AG04449 (cell line): ENCODE results near the gene ZNF536.

Source experiments
- CTCF ChIA-PET: fragments of 350-600 bp; formaldehyde crosslinking; extraction: SDS; loops from one replicate; lab custom pipeline; 2021; ENCODE audit warnings: antibody characterized with exemption; lab: Yijun Ruan, JAX
- POLR2A ChIA-PET: fragments of 400-600, 350-600 bp; formaldehyde crosslinking; extraction: SDS; loops from one replicate; lab custom pipeline; 2020; ENCODE audit warnings: antibody characterized with exemption, inconsistent platforms; lab: Yijun Ruan, JAX
- DNase-seq: peaks from one replicate; pipeline ENCODE4 v3.0.0-alpha.2; 2010; ENCODE audit warnings: low read depth, low spot score
- H3K4me3 ChIP-seq: 2 replicates; pipeline ENCODE4 v1.5.1; 2011; ENCODE audit warnings: low read depth, mild to moderate bottlenecking, control low read depth, low read length
- CTCF ChIP-seq: IDR thresholded peaks from one replicate; pipeline ENCODE4 v1.5.1; 2011; ENCODE audit warnings: mild to moderate bottlenecking, moderate library complexity, low read length, control low read depth, inconsistent platforms; ENCODE audit not compliant: insufficient read depth; ENCODE audit errors: missing control alignments

ZNF536 gene

GRCh38 chr19:30602661-30603350 lies 230.6 kb downstream of the ZNF536 start:
- POLR2A ChIA-PET, result no interaction called here
- DNase-seq, result no peak
- CTCF ChIA-PET, result no interaction called here
- TF ChIP-seq CTCF, result no peak
- H3K4me3 ChIP-seq, result no peak overlapping the region

GRCh38 chr19:30604657-30605056 lies 232.5 kb downstream of the ZNF536 start:
- no peak for TF ChIP-seq CTCF
- no peak for DNase-seq
- H3K4me3 ChIP-seq, result no peak overlapping the region
- CTCF ChIA-PET, result no interaction called here
- POLR2A ChIA-PET, result no interaction called here

- no peak for DNase-seq
- CTCF ChIA-PET, result no interaction called here
- POLR2A ChIA-PET, result no interaction called here
- TF ChIP-seq CTCF, result no peak
- no peak overlapping the region for H3K4me3 ChIP-seq
These were observed 233.1 kb downstream of the ZNF536 start for GRCh38 chr19:30605333-30605732.

- ChIA-PET POLR2A (no interaction called here), CTCF (no interaction called here)
- DNase-seq, result no peak
- TF ChIP-seq CTCF, result no peak
- no peak overlapping the region for H3K4me3 ChIP-seq
These were observed 234.2 kb downstream of the ZNF536 start for GRCh38 chr19:30606114-30607050.
